HepG2 (cell line): Measurements from ENCODE around the gene VRK2. TPM values are rescaled to one million over a fixed set of nuclear protein-coding genes. Genes with fewer than 3 reads are reported as not detected.

Experiments
- FOXA3 ChIP-seq: IDR thresholded peaks from 2 replicates; pipeline ENCODE4 v1.6.1; 2016; ENCODE audit warnings: missing genetic modification reagents, missing compliant biosample characterization
- FUBP1 ChIP-seq: sonication (generic); formaldehyde crosslinking; IDR thresholded peaks from 2 replicates; pipeline ENCODE4 v1.5.1; 2020; ENCODE audit warnings: missing genetic modification reagents, mild to moderate bottlenecking, borderline replicate concordance
- GABPB1 ChIP-seq: IDR thresholded peaks from 2 replicates; pipeline ENCODE4 v1.6.1; 2016; ENCODE audit warnings: mild to moderate bottlenecking, missing genetic modification reagents, moderate library complexity, missing compliant biosample characterization
- GATAD1 ChIP-seq: IDR thresholded peaks from 2 replicates; pipeline ENCODE4 v1.6.1; 2016; ENCODE audit warnings: missing genetic modification reagents, missing compliant biosample characterization
- HOXA5 ChIP-seq: sonication (generic); formaldehyde crosslinking; IDR thresholded peaks from 2 replicates; pipeline ENCODE4 v1.4.0; 2020; ENCODE audit warnings: missing genetic modification reagents
- NFAT5 ChIP-seq: sonication (generic); formaldehyde crosslinking; IDR thresholded peaks from 2 replicates; pipeline ENCODE4 v1.4.0; 2020; ENCODE audit warnings: missing genetic modification reagents
- NFE2L2 ChIP-seq: fragments of 150-350 bp; IDR thresholded peaks from 2 replicates; pipeline ENCODE4 v1.6.1; 2014; ENCODE audit warnings: low read length
- TCF12 ChIP-seq, 2 experiments: fragments of 450-650 bp in 1 of 2; sonication (generic) in 1 of 2; formaldehyde crosslinking in 1 of 2; IDR thresholded peaks; 2 replicates each; pipeline versions ENCODE4 v1.6.1 to v1.8.0; 2017 to 2022; ENCODE audit warnings: antibody characterized with exemption in 1 of 2, mild to moderate bottlenecking in 1 of 2, missing genetic modification reagents in 1 of 2, moderate library complexity in 1 of 2
- ZNF260 ChIP-seq: sonication (generic); formaldehyde crosslinking; IDR thresholded peaks from 2 replicates; pipeline ENCODE4 v1.4.0; 2020; ENCODE audit warnings: missing genetic modification reagents, low read depth, mild to moderate bottlenecking, borderline replicate concordance
- ZNF512 ChIP-seq: sonication (generic); formaldehyde crosslinking; IDR thresholded peaks from 2 replicates; pipeline ENCODE4 v1.4.0; 2020; ENCODE audit warnings: mild to moderate bottlenecking, missing genetic modification reagents
- ZNF513 ChIP-seq: sonication (generic); formaldehyde crosslinking; conservative IDR thresholded peaks from 2 replicates; pipeline ENCODE4 v1.5.0; 2020; ENCODE audit warnings: missing genetic modification reagents
- ZNF549 ChIP-seq: sonication (generic); formaldehyde crosslinking; IDR thresholded peaks from 2 replicates; pipeline ENCODE4 v1.5.0; 2020; ENCODE audit warnings: missing genetic modification reagents
- ZNF768 ChIP-seq: sonication (generic); formaldehyde crosslinking; IDR thresholded peaks from 2 replicates; pipeline ENCODE4 v1.4.0; 2020; ENCODE audit warnings: missing genetic modification reagents
- polyA plus RNA-seq, 8 experiments: library from polyadenylated mRNA; depleted of rRNA in 3 of 8; stranded (reverse) in 7 of 8; unstranded in 1 of 8; fragments of >200 nt; fragmentation: Illumina TruSeq in 4 of 8; extraction: Trizol in 4 of 8; gene quantifications; 2 replicates each; pipeline versions ENCODE4 v1.2.1 to v1.2.3, GENCODE V29; 2011 to 2016; ENCODE audit warnings: low read depth in 4 of 8, missing spikeins in 1 of 8, mixed read lengths in 1 of 8; ENCODE audit not compliant: insufficient read depth in 1 of 8
- total RNA-seq, 5 experiments: library from RNA; depleted of rRNA; stranded (reverse); fragments of >200 nt; fragmentation: Illumina TruSeq; extraction: Trizol; gene quantifications; 2 replicates each; pipeline ENCODE4 v1.2.3, GENCODE V29; 2016; ENCODE audit warnings: low read depth in 1 of 5
- TF ChIP-seq, protein P1 (sequence below): IDR thresholded peaks from 2 replicates; pipeline ENCODE4 v1.6.1; 2016; ENCODE audit warnings: mild to moderate bottlenecking, missing biosample characterization, missing genetic modification reagents
- TF ChIP-seq, protein P2 (sequence below): IDR thresholded peaks from 2 replicates; pipeline ENCODE4 v1.6.1; 2012; ENCODE audit warnings: low read depth, low read length, improper control_type of control experiment

The VRK2 gene
- total and polyA plus RNA-seq, 2 of the 13 experiments (the other 11 are each of a cell fraction or from before 2014, with no cell fraction given), result 13.3 to 29.1 TPM

DNA sequence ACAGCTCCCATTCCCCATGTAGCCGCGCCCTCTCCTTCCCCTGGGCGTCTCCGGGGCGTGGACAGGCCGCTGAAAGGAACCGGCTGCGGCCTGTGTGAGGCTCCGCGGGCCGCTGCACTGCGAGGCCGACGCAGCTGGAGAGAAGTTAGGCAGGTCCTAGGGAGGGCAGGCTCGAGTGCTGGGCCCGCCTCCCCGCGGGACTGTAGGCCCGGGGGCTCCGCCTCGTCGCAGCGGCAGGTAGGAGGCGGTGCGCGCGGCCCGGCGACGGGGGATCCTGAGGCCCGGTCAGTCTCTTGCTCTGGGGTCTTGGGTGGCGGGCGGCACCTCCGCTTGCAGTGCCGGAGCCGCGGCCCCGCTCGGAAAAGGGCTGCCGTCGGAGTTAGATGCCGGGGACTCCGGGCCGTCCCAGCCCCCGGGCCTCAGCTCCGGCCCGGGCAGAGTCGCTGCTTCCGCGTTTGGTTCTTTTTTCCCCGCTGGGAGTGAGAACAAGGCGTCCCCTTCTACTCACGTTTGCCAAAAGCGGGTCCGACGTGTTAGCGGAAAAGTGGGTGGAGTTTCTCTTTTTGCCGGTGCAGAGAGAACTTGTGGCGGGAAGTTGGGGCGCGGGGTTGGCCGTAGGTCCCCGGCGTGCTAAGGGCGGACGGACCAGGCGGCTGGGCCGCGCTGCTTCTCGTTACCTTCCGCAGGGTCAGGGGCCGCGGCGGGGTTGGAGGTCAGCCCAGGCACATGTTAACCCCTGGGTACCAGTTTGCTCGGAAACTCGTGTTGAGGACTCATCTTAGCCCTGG, at the start of gene VRK2 (continued):
- TF ChIP-seq NFAT5 (peak; percentile 98), ZNF512 (no peak), TCF12 (IDR thresholded peaks at IDR 0.05) (no peak), TCF12 (CRISPR knock-in tag; IDR thresholded peaks at IDR 0.05) (peak; percentile 73; the same call in 1 of the 2 replicates), HOXA5 (CRISPR knock-in tag) (peak; percentile 90), GABPB1 (CRISPR knock-in tag) (peak; percentile 85), GATAD1 (CRISPR knock-in tag) (peak; percentile 70), ZNF260 (CRISPR knock-in tag) (no peak), ZNF513 (no peak), ZNF768 (CRISPR knock-in tag) (peak; percentile 86), NFE2L2 (no peak), FUBP1 (CRISPR knock-in tag) (no peak), FOXA3 (CRISPR knock-in tag) (peak; percentile 64; the same call in 1 of the 2 replicates), ZNF549 (CRISPR knock-in tag) (0 out of 2 replicates have a peak, but pooled peaks have one; percentile 12)
- TF ChIP-seq, protein P1, sequence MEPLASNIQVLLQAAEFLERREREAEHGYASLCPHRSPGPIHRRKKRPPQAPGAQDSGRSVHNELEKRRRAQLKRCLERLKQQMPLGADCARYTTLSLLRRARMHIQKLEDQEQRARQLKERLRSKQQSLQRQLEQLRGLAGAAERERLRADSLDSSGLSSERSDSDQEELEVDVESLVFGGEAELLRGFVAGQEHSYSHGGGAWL (CRISPR knock-in tag), result peak; percentile 90
- TF ChIP-seq, protein P2, sequence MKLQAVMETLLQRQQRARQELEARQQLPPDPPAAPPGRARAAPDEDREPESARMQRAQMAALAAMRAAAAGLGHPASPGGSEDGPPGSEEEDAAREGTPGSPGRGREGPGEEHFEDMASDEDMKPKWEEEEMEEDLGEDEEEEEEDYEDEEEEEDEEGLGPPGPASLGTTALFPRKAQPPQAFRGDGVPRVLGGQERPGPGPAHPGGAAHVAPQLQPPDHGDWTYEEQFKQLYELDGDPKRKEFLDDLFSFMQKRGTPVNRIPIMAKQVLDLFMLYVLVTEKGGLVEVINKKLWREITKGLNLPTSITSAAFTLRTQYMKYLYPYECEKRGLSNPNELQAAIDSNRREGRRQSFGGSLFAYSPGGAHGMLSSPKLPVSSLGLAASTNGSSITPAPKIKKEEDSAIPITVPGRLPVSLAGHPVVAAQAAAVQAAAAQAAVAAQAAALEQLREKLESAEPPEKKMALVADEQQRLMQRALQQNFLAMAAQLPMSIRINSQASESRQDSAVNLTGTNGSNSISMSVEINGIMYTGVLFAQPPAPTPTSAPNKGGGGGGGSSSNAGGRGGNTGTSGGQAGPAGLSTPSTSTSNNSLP, result no peak; the same call in 1 of the 2 replicates
